Neural cell (in vitro differentiated cells): ENCODE measurements around the gene TRPM3. TPM values are rescaled to one million over a fixed set of nuclear protein-coding genes. Genes with fewer than 3 reads are reported as not detected.

Source experiments
- H2AFZ ChIP-seq: fragments of 200-600, 300-800 bp; sonication (generic), shearing (Covaris generic); 2 replicates; pipeline ENCODE4 v1.6.0; 2014; ENCODE audit warnings: low read depth, mild to moderate bottlenecking, antibody characterized with exemption, low read length, moderate library complexity
- H3F3A ChIP-seq: fragments of 200-600 bp; shearing (Covaris generic); 2 replicates; pipeline ENCODE4 v1.6.1; 2016; ENCODE audit warnings: mild to moderate bottlenecking, moderate library complexity, mixed read lengths, antibody characterized with exemption, low read length; ENCODE audit not compliant: insufficient read depth, poor library complexity, severe bottlenecking
- H3K27ac ChIP-seq: fragments of 200-600, 300-800 bp; sonication (generic), shearing (Covaris generic); 2 replicates; pipeline ENCODE4 v1.5.1; 2014; ENCODE audit warnings: mild to moderate bottlenecking, low read length, moderate library complexity
- H3K27me3 ChIP-seq: fragments of 300-800, 200-600 bp; sonication (generic), shearing (Covaris generic); 2 replicates; pipeline ENCODE4 v1.6.0; 2014; ENCODE audit warnings: mild to moderate bottlenecking, low read depth, low read length, moderate library complexity; ENCODE audit not compliant: insufficient read depth
- H3K36me3 ChIP-seq: fragments of 300-800, 200-600 bp; sonication (generic), shearing (Covaris generic); 2 replicates; pipeline ENCODE4 v1.5.1; 2014; ENCODE audit warnings: mild to moderate bottlenecking, antibody characterized with exemption, low read length, moderate library complexity; ENCODE audit not compliant: insufficient read depth
- H3K4me2 ChIP-seq: fragments of 300-800, 200-600 bp; sonication (generic), shearing (Covaris generic); 2 replicates; pipeline ENCODE4 v1.6.0; 2014; ENCODE audit warnings: mild to moderate bottlenecking, low read length
- H3K4me3 ChIP-seq: fragments of 300-800, 200-600 bp; sonication (generic), shearing (Covaris generic); 2 replicates; pipeline ENCODE4 v1.5.1; 2014; ENCODE audit warnings: mild to moderate bottlenecking, low read length, moderate library complexity
- H3K79me2 ChIP-seq: fragments of 200-600 bp; shearing (Covaris generic); replicated peaks from 2 replicates; pipeline ENCODE4 v1.6.0; 2014; ENCODE audit warnings: mild to moderate bottlenecking, low read length, moderate library complexity; ENCODE audit not compliant: insufficient read depth
- H3K9ac ChIP-seq: fragments of 300-800, 200-600 bp; sonication (generic), shearing (Covaris generic); 2 replicates; pipeline ENCODE4 v1.6.1; 2016; ENCODE audit warnings: mild to moderate bottlenecking, low read length, mixed read lengths
- H3K9me2 ChIP-seq: fragments of 200-600 bp; shearing (Covaris generic); 2 replicates; pipeline ENCODE4 v1.6.1; 2016; ENCODE audit warnings: mild to moderate bottlenecking, low read length, mixed read lengths; ENCODE audit not compliant: insufficient read depth
- H3K9me3 ChIP-seq: fragments of 200-600, 300-800 bp; sonication (generic), shearing (Covaris generic); 2 replicates; pipeline ENCODE4 v1.6.1; 2016; ENCODE audit warnings: mild to moderate bottlenecking, mixed run types, low read length, moderate library complexity, mixed read lengths
- H4K20me1 ChIP-seq: fragments of 200-600 bp; shearing (Covaris generic); 2 replicates; pipeline ENCODE4 v1.6.1; 2016; ENCODE audit warnings: mild to moderate bottlenecking, mixed run types; ENCODE audit not compliant: insufficient read depth
- CTCF ChIP-seq: fragments of 450-650 bp; IDR thresholded peaks from 2 replicates; pipeline ENCODE4 v1.5.1; 2014; ENCODE audit warnings: antibody characterized with exemption, mild to moderate bottlenecking, moderate library complexity; ENCODE audit not compliant: poor library complexity, severe bottlenecking
- EP300 ChIP-seq: fragments of 450-650 bp; conservative IDR thresholded peaks from 2 replicates; pipeline ENCODE4 v1.6.1; 2014; ENCODE audit warnings: antibody characterized with exemption, mild to moderate bottlenecking, moderate library complexity; ENCODE audit not compliant: poor library complexity, severe bottlenecking
- EZH2 ChIP-seq: fragments of 200-600, 300-800 bp; shearing (Covaris generic), sonication (generic); IDR thresholded peaks from 2 replicates; pipeline ENCODE4 v1.6.1; 2014; ENCODE audit warnings: antibody characterized with exemption, low read length, borderline replicate concordance, mild to moderate bottlenecking; ENCODE audit not compliant: insufficient read depth, poor library complexity, severe bottlenecking
- MXI1 ChIP-seq: fragments of 450-650 bp; conservative IDR thresholded peaks from 2 replicates; pipeline ENCODE4 v1.6.1; 2014; ENCODE audit warnings: antibody characterized with exemption, mild to moderate bottlenecking; ENCODE audit not compliant: poor library complexity, severe bottlenecking
- POLR2AphosphoS5 ChIP-seq: IDR thresholded peaks from 2 replicates; pipeline ENCODE4 v1.6.1; 2012
- RAD21 ChIP-seq: fragments of 450-650 bp; conservative IDR thresholded peaks from 2 replicates; pipeline ENCODE4 v1.6.1; 2014; ENCODE audit warnings: antibody characterized with exemption, mild to moderate bottlenecking, moderate library complexity
- SMC3 ChIP-seq: fragments of 450-650 bp; conservative IDR thresholded peaks from 2 replicates; pipeline ENCODE4 v1.6.1; 2014; ENCODE audit warnings: antibody characterized with exemption, mild to moderate bottlenecking, moderate library complexity; ENCODE audit not compliant: poor library complexity
- TAF1 ChIP-seq: IDR thresholded peaks from 2 replicates; pipeline ENCODE4 v1.6.1; 2012; ENCODE audit warnings: low read depth
- polyA plus RNA-seq: library from polyadenylated mRNA; depleted of rRNA; stranded (reverse); fragments of >200 nt; gene quantifications from 2 replicates; pipeline ENCODE4 v1.2.3, GENCODE V29; 2014
- TF ChIP-seq, protein P1 (sequence below): IDR thresholded peaks from 2 replicates; pipeline ENCODE4 v1.6.1; 2012; ENCODE audit warnings: borderline replicate concordance

Gene TRPM3
- polyA plus RNA-seq, 1 donor from 2014 or later, result 1.3 TPM

DNA sequence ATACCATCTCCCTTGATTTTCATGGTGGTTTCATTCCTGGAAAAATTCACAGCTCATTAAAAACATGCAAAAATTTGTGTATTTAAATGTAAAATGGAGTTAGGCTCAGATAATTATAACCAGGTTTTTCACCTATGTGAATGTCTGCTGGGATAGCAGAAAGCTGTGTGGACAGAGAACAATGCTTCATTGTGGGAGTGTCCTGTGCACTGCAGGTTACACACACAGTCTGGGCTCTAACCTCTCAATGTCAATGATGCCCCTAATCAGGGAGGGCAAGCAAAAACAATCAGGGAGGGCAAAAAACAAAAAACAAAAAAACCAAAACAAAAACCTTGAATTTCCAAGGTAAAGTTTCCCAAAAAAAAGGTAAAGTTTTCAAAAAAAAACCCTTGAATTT is 548.1 kb downstream of the TRPM3 start:
- no peak overlapping the region for H3K9ac ChIP-seq
- H3K9me2 ChIP-seq, result no peaks in the 10 kb centered on the region
- H3K27ac ChIP-seq, result no peak overlapping the region
- H3K36me3 ChIP-seq, result no peaks in the 10 kb centered on the region
- H3K9me3 ChIP-seq, result no peaks in the 10 kb centered on the region
- no peak overlapping the region for H2AFZ ChIP-seq
- no peaks in the 10 kb centered on the region for H4K20me1 ChIP-seq
- TF ChIP-seq, protein P1, sequence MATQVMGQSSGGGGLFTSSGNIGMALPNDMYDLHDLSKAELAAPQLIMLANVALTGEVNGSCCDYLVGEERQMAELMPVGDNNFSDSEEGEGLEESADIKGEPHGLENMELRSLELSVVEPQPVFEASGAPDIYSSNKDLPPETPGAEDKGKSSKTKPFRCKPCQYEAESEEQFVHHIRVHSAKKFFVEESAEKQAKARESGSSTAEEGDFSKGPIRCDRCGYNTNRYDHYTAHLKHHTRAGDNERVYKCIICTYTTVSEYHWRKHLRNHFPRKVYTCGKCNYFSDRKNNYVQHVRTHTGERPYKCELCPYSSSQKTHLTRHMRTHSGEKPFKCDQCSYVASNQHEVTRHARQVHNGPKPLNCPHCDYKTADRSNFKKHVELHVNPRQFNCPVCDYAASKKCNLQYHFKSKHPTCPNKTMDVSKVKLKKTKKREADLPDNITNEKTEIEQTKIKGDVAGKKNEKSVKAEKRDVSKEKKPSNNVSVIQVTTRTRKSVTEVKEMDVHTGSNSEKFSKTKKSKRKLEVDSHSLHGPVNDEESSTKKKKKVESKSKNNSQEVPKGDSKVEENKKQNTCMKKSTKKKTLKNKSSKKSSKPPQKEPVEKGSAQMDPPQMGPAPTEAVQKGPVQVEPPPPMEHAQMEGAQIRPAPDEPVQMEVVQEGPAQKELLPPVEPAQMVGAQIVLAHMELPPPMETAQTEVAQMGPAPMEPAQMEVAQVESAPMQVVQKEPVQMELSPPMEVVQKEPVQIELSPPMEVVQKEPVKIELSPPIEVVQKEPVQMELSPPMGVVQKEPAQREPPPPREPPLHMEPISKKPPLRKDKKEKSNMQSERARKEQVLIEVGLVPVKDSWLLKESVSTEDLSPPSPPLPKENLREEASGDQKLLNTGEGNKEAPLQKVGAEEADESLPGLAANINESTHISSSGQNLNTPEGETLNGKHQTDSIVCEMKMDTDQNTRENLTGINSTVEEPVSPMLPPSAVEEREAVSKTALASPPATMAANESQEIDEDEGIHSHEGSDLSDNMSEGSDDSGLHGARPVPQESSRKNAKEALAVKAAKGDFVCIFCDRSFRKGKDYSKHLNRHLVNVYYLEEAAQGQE, result no peak
- no peak for TF ChIP-seq SMC3
- TF ChIP-seq POLR2AphosphoS5, result no peak
- TF ChIP-seq CTCF, result no peak
- no peak for TF ChIP-seq TAF1
- no peak for TF ChIP-seq EP300
- no peaks in the 10 kb centered on the region for H3K79me2 ChIP-seq
- H3K27me3 ChIP-seq, result no peaks in the 10 kb centered on the region
- H3K4me3 ChIP-seq, result no peak overlapping the region
- H3F3A ChIP-seq, result no peaks in the 10 kb centered on the region
- H3K4me2 ChIP-seq, result no peak overlapping the region

- Histone ChIP-seq H3K27ac (no peak overlapping the region), H3K27me3 (no peaks in the 10 kb centered on the region), H4K20me1 (no peaks in the 10 kb centered on the region), H2AFZ (no peak overlapping the region), H3K9ac (no peak overlapping the region), H3K9me2 (no peaks in the 10 kb centered on the region), H3K79me2 (no peaks in the 10 kb centered on the region), H3K36me3 (no peaks in the 10 kb centered on the region), H3K9me3 (no peaks in the 10 kb centered on the region), H3K4me3 (no peak overlapping the region), H3K4me2 (no peak overlapping the region), H3F3A (no peaks in the 10 kb centered on the region)
- TF ChIP-seq POLR2AphosphoS5 (no peak), EZH2 (no peak), MXI1 (no peak), CTCF (no peak), RAD21 (no peak), TAF1 (no peak), EP300 (no peak), SMC3 (no peak)
- TF ChIP-seq, protein P1, result no peak
Measured at GRCh38 chr9:70571258-70571657, 550.2 kb downstream of the TRPM3 start.
